Daoy (cell line): Measurements from ENCODE around the gene STX1B. TPM values are rescaled to one million over a fixed set of nuclear protein-coding genes. Genes with fewer than 3 reads are reported as not detected.
"Not testable (repeated sequence)": the region's sequence is repeated elsewhere in the genome, so short reads cannot be mapped to it uniquely, and the experiment has no call there.

Source experiments
- DNase-seq: peaks from one replicate; pipeline ENCODE4 v3.0.0-alpha.2; 2015; ENCODE audit warnings: low read depth
- total RNA-seq: library from RNA; depleted of rRNA; stranded (reverse); fragments of >200 nt; shearing (Covaris generic); gene quantifications from 2 replicates; pipeline ENCODE4 v1.2.3, GENCODE V29; 2014; rRNA removed

The STX1B gene
- total RNA-seq: under 0.01 TPM in 1 of 2 replicates, not detected in the other

- peak; percentile 55 for DNase-seq
Observed at GRCh38 chr16:31010585-31011325, at the start of gene STX1B. Gene STX1B (minus strand): TSS chr16:31010638. CDS start chr16:31010396, 242 bp downstream.

GRCh38 chr16:31055613-31056012 is 45.2 kb upstream of the STX1B start:
- DNase-seq: no peak

- peak; percentile 94 for DNase-seq
Observed at GRCh38 chr16:31052114-31052513, 41.7 kb upstream of the STX1B start.

- DNase-seq: no peak
Observed at GRCh38 chr16:31050280-31051030, 40.0 kb upstream of the STX1B start.

GRCh38 chr16:31043898-31044481 is 33.6 kb upstream of the STX1B start:
- no peak for DNase-seq

GRCh38 chr16:31043352-31043751 is 32.9 kb upstream of the STX1B start:
- DNase-seq: no peak

- no peak for DNase-seq
Observed at GRCh38 chr16:31042866-31043265, 32.4 kb upstream of the STX1B start.

GRCh38 chr16:31038993-31039392 is 28.6 kb upstream of the STX1B start:
- DNase-seq: no peak

- DNase-seq: no peak
Observed at GRCh38 chr16:31036691-31037090, 26.3 kb upstream of the STX1B start.

- DNase-seq: peak; percentile 87
Observed at GRCh38 chr16:31033709-31034492, 23.5 kb upstream of the STX1B start.

GRCh38 chr16:31032736-31033708 is 22.6 kb upstream of the STX1B start, which contains the start of gene STX4:
Gene STX4 (plus strand): TSS chr16:31033558. CDS start chr16:31033806, 248 bp downstream.
- peak; percentile 95 for DNase-seq

GRCh38 chr16:31031276-31031675 is 20.8 kb upstream of the STX1B start:
- DNase-seq: no peak

- DNase-seq: no peak
Observed at GRCh38 chr16:31029272-31029671, 18.8 kb upstream of the STX1B start.

- DNase-seq: no peak
Observed at GRCh38 chr16:31025339-31025738, 14.9 kb upstream of the STX1B start.

- no peak for DNase-seq
Observed at GRCh38 chr16:31023627-31024226, 13.3 kb upstream of the STX1B start.

GRCh38 chr16:31023252-31023602 is 12.8 kb upstream of the STX1B start:
- DNase-seq: no peak

- no peak for DNase-seq
Observed at GRCh38 chr16:31022544-31023251, 12.3 kb upstream of the STX1B start.

GRCh38 chr16:31020536-31020935 is 10.1 kb upstream of the STX1B start:
- no peak for DNase-seq

- not testable (repeated sequence) for DNase-seq
Observed at GRCh38 chr16:31017756-31018155, 7.3 kb upstream of the STX1B start.

GRCh38 chr16:31016018-31016417 is 5.6 kb upstream of the STX1B start:
- DNase-seq: no peak
